ENCODE measurements around the gene SDHD. TPM values are rescaled to one million over a fixed set of nuclear protein-coding genes. Genes with fewer than 3 reads are reported as not detected.
A peak's percentile ranks its signal among the peaks of the same experiment; 100 is the strongest.

The SDHD gene
- total and polyA plus RNA-seq, 9 of the 15 experiments (the other 6 are each of a cell fraction or from before 2014, with no cell fraction given) = 150 to 1,225 (median 215) TPM

DNA sequence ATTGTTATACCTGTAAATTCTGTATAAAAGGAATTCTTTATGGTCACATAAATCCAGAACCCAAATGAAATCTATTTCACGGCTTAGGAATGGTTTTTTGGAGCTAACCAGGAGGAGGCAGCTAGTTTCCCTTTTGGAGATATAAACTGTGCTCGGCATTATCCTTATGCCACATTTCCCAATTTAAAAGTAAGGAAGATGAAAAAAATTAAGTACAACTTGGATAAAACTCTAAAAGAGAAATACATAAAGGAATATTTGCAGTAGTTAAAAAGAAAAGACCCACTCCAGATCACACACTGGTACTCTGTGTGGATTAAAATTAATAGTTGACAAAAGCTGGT lies 43.7 kb upstream of the SDHD start (continued):
- TF ChIP-seq FOSL1 (tag; conservative IDR thresholded peaks at IDR 0.05) (peak; percentile 85), DPF2 (IDR thresholded peaks at IDR 0.05) (peak; percentile 20; the same call in 1 of the 2 replicates), MEF2D (tag; conservative IDR thresholded peaks at IDR 0.05; ENCODE audit: low read depth) (0 out of 2 replicates have a peak, but pooled peaks have one; percentile 42), JUND (IDR thresholded peaks at IDR 0.05; ENCODE audit: borderline replicate concordance, low read depth, low read length) (no peak), JUND (tag; IDR thresholded peaks at IDR 0.05; ENCODE audit: borderline replicate concordance, low read depth, low read length) (peak; percentile 9; the same call in 1 of the 3 replicates), MAZ (CRISPR knock-in tag; conservative IDR thresholded peaks at IDR 0.05 in 1 of 2, IDR thresholded peaks at IDR 0.05 in 1 of 2) (peak in 1 of 2 experiments; percentile 3; a peak in 1 of 4 replicates), KLF1 (tag; IDR thresholded peaks at IDR 0.05) (no peak), NFIX (CRISPR knock-in tag; IDR thresholded peaks at IDR 0.05; ENCODE audit: low read depth) (no peak), ZNF699 (CRISPR knock-in tag; IDR thresholded peaks at IDR 0.05; ENCODE audit: insufficient replicate concordance) (no peak)
- TF ChIP-seq, protein P1, sequence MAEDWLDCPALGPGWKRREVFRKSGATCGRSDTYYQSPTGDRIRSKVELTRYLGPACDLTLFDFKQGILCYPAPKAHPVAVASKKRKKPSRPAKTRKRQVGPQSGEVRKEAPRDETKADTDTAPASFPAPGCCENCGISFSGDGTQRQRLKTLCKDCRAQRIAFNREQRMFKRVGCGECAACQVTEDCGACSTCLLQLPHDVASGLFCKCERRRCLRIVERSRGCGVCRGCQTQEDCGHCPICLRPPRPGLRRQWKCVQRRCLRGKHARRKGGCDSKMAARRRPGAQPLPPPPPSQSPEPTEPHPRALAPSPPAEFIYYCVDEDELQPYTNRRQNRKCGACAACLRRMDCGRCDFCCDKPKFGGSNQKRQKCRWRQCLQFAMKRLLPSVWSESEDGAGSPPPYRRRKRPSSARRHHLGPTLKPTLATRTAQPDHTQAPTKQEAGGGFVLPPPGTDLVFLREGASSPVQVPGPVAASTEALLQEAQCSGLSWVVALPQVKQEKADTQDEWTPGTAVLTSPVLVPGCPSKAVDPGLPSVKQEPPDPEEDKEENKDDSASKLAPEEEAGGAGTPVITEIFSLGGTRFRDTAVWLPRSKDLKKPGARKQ (CRISPR knock-in tag; IDR thresholded peaks at IDR 0.05) = peak; percentile 51; the same call in 1 of the 2 replicates

DNA sequence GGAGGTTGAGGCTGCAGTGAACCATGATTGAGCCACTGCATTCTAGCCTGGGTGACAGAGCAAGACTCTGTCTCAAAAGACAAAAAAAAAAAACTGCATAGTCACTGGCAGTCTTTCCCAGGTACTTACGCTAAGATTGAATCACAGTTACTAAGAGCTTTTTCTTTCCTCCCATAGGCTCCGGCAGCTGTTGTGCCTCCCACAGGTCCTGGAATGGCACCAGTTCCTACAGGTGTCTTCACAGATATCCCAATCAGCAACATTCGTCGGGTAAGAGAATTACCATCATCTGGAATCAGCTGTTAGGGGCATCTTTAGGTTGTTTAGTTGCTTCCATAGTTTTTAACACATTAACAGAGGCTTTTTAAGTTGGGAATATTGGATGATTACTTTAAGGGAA lies 41.7 kb upstream of the SDHD start:
- Histone ChIP-seq H3K9ac (ENCODE audit: insufficient read depth in 1 of 2, low read depth in 2 of 2, low read length in 2 of 2) (no peak overlapping the region), H3K27ac (ENCODE audit: extremely low read depth, low read depth, low read length) (peak overlapping the region; percentile 56; the same call in 1 of the 3 replicates), H3K4me1 (replicated peaks in 1 of 2; ENCODE audit: control insufficient read depth in 2 of 2, insufficient read depth in 2 of 2, low read length in 2 of 2) (peaks cover 8 to 46% of the 10 kb centered on the region in 2 experiments), H4K20me1 (replicated peaks; ENCODE audit: control insufficient read depth, insufficient read depth, low read length) (no peaks in the 10 kb centered on the region; the same call in 1 of the 2 replicates), H3K9me3 (replicated peaks; ENCODE audit: control insufficient read depth, insufficient read depth, low read depth, low read length) (no peaks in the 10 kb centered on the region), H3K9me1 (ENCODE audit: control insufficient read depth, insufficient read depth, low read length) (no peaks in the 10 kb centered on the region), H3K27me3 (ENCODE audit: control insufficient read depth in 2 of 2, insufficient read depth in 2 of 2, low read length in 2 of 2) (no peaks in the 10 kb centered on the region), H3K79me2 (ENCODE audit: control insufficient read depth, insufficient read depth, low read length) (peaks cover 60% of the 10 kb centered on the region), H3K36me3 (ENCODE audit: control insufficient read depth, insufficient read depth, low read length) (peaks cover 86% of the 10 kb centered on the region), H3K4me3 (no peak overlapping the region), H3K4me2 (ENCODE audit: insufficient read depth, low read length) (no peak overlapping the region), H2AFZ (ENCODE audit: low read depth, low read length) (no peak overlapping the region)
- ATAC-seq = peak; percentile 85
- POLR2A ChIA-PET = interaction anchor here (0.5 to 0.8 kb wide), 2 partner anchors 161 to 251 kb away, joined by 4 read pairs; no protein-coding TSS in a partner anchor
- BruUV-seq (replicated peaks) = no TSS peak
- FAIRE-seq = no peak
- in situ Hi-C loops (cut with MboI) = no loop called here
- 19% methylated on average over 4 of the region's 4 CpGs for WGBS (ENCODE audit: insufficient coverage, low coverage, missing lambda C conversion rate)
- intact Hi-C loops (cut with micrococcal nuclease) = no loop called here
- peak; percentile 63 to 69 (median 66) for DNase-seq (ENCODE audit: extremely low read depth in 1 of 4, low spot score in 3 of 4)
- CTCF ChIA-PET (ENCODE audit: low intra/inter-chr PET ratio) = no interaction called here
- no peak for TF ChIP-seq SRSF7 (optimal IDR thresholded peaks at IDR 0.05; ENCODE audit: low read depth, low read length)
- peak; percentile 66 for TF ChIP-seq GATA2 (CRISPR knock-in tag; IDR thresholded peaks at IDR 0.05)
- peak; percentile 70 for TF ChIP-seq NFE2L1 (tag; IDR thresholded peaks at IDR 0.05; ENCODE audit: borderline replicate concordance, low read depth)
- TF ChIP-seq, protein P2, sequence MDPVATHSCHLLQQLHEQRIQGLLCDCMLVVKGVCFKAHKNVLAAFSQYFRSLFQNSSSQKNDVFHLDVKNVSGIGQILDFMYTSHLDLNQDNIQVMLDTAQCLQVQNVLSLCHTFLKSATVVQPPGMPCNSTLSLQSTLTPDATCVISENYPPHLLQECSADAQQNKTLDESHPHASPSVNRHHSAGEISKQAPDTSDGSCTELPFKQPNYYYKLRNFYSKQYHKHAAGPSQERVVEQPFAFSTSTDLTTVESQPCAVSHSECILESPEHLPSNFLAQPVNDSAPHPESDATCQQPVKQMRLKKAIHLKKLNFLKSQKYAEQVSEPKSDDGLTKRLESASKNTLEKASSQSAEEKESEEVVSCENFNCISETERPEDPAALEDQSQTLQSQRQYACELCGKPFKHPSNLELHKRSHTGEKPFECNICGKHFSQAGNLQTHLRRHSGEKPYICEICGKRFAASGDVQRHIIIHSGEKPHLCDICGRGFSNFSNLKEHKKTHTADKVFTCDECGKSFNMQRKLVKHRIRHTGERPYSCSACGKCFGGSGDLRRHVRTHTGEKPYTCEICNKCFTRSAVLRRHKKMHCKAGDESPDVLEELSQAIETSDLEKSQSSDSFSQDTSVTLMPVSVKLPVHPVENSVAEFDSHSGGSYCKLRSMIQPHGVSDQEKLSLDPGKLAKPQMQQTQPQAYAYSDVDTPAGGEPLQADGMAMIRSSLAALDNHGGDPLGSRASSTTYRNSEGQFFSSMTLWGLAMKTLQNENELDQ (CRISPR knock-in tag; IDR thresholded peaks at IDR 0.05; ENCODE audit: borderline replicate concordance) = no peak
- peak; percentile 84 for TF ChIP-seq SMARCE1 (IDR thresholded peaks at IDR 0.05)
- no peak for TF ChIP-seq ESRRA (IDR thresholded peaks at IDR 0.05; ENCODE audit: borderline replicate concordance, low read depth)
- no peak for TF ChIP-seq ZBTB7A (IDR thresholded peaks at IDR 0.05; ENCODE audit: borderline replicate concordance, control insufficient read depth, low read depth, low read length)
- TF ChIP-seq SP2 (IDR thresholded peaks at IDR 0.05; ENCODE audit: extremely low read depth, low read depth, low read length, poor library complexity, severe bottlenecking) = no peak
- peak; percentile 14; the same call in 1 of the 2 replicates for TF ChIP-seq CC2D1A (IDR thresholded peaks at IDR 0.05)

Data from K562 (cell line).